ENCODE data around the gene PLCB3.

The PLCB3 gene

DNA sequence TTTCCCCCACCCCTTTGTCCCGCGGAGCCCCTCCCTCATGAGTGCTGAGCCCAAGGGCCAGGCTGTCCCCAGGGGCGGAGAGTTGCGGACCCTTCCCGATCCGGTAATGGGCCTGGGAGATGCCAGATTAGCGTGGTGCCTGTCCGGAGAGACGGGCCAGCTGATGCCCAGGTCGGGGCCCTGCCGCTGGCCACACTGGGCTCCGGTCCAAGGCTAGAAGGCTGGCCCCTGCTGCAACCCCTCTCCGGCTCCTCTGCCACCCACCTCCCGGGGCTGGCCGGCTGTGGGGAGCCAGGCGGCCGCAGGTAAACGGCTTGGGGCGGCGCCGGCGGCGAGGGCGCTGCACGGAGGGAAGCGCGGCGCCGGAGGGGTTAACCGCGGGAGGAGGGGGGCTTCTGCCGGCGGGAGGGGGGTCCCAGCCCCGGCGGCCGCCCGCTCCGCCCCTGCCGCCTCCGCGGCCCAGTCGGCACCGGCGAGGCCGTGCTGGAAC, 40.0 kb downstream of the PLCB3 start, which contains the start of gene KCNK4:
TSS of gene KCNK4 (plus strand) at position 41 of the 490 bp plus-strand sequence. CDS start 1,717 bp downstream, outside the sequence.
- TF ChIP-seq, protein P1, sequence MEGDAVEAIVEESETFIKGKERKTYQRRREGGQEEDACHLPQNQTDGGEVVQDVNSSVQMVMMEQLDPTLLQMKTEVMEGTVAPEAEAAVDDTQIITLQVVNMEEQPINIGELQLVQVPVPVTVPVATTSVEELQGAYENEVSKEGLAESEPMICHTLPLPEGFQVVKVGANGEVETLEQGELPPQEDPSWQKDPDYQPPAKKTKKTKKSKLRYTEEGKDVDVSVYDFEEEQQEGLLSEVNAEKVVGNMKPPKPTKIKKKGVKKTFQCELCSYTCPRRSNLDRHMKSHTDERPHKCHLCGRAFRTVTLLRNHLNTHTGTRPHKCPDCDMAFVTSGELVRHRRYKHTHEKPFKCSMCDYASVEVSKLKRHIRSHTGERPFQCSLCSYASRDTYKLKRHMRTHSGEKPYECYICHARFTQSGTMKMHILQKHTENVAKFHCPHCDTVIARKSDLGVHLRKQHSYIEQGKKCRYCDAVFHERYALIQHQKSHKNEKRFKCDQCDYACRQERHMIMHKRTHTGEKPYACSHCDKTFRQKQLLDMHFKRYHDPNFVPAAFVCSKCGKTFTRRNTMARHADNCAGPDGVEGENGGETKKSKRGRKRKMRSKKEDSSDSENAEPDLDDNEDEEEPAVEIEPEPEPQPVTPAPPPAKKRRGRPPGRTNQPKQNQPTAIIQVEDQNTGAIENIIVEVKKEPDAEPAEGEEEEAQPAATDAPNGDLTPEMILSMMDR (IDR thresholded peaks at IDR 0.05; ENCODE audit: insufficient read depth, low read depth, low read length, missing control alignments), result no peak
- H3K4me3 ChIP-seq (ENCODE audit: low read length), result no peak within 1 kb of the TSS
- no peak for DNase-seq (ENCODE audit: low read depth)

DNA sequence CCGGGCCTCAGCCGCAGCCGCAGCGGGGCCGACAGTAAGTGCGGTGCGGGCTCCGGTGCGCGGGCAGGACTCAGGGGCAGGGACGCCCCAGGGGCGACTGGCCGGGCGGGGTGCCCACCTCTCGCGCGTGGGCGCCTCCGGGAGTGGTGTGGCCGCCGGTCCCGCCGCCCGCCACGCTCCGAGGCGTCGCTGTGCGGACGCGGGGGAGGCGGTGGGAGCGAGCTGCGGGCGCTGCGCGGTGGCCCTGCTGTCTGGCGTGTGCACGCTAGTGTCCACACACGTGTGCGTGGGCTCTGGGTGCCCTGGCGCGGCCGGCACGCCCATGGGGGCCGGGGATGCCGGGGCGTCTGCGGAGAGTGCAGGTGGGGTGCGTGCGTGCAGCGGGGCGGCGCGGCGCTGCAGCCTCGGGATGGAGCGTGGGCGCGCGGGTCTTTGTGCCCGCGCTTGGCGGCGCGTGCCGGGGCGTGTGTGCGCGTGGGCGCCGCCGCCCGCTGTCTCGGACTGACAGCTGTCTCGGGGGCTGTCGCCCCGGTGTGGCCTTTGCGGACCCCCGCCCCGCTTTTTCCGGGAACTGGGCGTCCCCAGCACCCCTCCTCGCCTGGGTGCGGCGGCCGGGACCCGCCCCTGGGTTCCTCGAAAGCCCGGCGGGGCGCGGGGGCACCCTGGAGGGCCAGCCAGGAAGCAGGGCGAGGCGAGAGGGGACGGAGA, 40.6 kb downstream of the PLCB3 start:
- H3K4me3 ChIP-seq (ENCODE audit: low read length), result peak overlapping the region; percentile 3
- TF ChIP-seq, protein P1 (IDR thresholded peaks at IDR 0.05; ENCODE audit: insufficient read depth, low read depth, low read length, missing control alignments), result no peak
- no peak for DNase-seq (ENCODE audit: low read depth)

DNA sequence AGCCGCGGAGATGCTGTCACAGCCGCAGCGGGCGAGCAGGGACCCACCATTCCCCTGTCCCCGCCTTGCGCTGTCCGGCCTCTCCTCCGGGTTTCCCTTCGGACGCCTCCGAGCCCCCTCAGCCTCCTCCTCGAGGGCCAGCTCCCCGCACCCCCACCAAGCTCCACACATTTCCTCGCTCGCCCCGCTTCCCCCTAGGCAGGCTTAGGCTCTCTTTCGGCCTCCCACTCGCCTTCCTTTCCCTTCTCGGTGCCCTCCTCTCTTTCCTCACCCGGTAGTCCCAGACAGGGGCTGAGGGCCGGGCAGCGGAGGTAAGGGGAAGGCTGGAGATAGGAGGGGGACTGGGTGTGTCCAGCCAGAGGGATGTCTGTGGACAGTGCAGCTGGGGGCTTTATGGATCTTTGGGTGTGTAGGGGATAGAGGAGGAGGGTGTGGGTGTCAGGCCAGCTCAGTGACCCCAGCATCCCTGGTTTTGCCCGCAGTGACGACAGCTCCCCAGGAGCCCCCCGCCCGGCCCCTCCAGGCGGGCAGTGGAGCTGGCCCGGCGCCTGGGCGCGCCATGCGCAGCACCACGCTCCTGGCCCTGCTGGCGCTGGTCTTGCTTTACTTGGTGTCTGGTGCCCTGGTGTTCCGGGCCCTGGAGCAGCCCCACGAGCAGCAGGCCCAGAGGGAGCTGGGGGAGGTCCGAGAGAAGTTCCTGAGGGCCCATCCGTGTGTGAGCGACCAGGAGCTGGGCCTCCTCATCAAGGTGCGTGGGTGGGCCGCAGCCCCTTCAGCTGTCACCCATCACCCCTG, 41.3 kb downstream of the PLCB3 start:
- TF ChIP-seq, protein P1 (IDR thresholded peaks at IDR 0.05; ENCODE audit: insufficient read depth, low read depth, low read length, missing control alignments), result no peak
- no peak for DNase-seq (ENCODE audit: low read depth)
- H3K4me3 ChIP-seq (ENCODE audit: low read length), result peak overlapping the region; percentile 3

DNA sequence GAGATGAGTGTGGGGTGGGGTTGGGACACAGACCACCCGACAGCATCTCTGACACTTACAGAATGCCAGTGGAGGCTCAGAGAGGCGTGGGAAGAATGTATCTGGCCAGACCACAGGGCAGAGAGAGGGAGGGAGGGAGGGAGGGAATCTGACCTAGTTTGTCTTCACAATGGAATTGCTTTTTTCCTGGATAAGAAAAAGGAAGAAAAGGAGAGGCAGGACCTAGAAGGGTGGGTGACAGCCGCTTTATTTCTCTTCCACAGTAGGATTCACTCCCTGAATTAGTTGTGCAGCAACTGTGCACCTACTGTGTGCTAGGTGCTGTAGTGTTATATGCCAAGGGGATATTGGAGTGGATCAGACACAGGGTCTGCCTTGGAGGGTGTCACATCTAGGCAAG, 43.4 kb downstream of the PLCB3 start:
- no peak overlapping the region for H3K4me3 ChIP-seq (ENCODE audit: low read length)
- TF ChIP-seq, protein P1 (IDR thresholded peaks at IDR 0.05; ENCODE audit: insufficient read depth, low read depth, low read length, missing control alignments), result no peak
- no peak for DNase-seq (ENCODE audit: low read depth)

DNA sequence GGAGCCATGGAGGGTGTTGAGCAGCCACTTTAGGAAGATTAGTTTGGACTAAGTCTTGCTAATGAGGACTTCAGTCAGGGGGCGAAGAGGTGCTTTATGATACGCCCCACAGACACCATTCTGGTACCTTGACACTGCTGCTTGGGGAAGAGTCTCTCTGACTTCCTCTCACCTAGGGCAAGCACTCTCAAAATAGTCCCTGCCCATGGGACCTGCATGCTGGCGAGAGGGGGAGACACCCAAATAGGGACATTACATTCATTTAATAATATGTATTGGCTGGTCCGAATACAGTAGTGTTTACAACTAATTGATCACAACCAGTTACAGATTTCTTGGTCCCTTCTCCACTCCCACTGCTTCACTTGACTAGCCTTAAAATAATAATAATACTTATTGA, 44.4 kb downstream of the PLCB3 start:
- no peak overlapping the region for H3K4me3 ChIP-seq (ENCODE audit: low read length)
- TF ChIP-seq, protein P1 (IDR thresholded peaks at IDR 0.05; ENCODE audit: insufficient read depth, low read depth, low read length, missing control alignments), result no peak
- no peak for DNase-seq (ENCODE audit: low read depth)

DNA sequence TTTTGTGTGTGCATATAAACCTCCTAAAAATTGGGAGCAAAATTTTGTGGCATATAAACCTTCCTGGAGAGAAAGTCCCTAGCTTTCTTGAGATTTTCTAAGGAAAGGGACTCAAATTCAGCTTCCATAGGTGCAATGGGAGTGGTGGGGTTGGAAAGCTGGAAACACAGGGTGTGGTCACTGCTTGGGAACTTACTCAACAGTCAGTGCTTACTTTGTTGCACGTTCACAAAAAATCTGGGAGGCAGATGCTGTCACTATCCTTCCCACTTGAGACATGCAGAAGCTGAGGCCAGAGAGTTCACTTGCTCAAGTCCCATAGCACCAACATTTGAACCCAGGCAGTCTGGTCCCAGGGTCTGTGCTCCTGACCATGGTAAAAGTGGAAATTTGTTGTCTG, 44.9 kb downstream of the PLCB3 start:
- peak; percentile 55 for DNase-seq (ENCODE audit: low read depth)
- TF ChIP-seq, protein P1 (IDR thresholded peaks at IDR 0.05; ENCODE audit: insufficient read depth, low read depth, low read length, missing control alignments), result no peak

More for the DNA sequence above, 44.9 kb downstream of the PLCB3 start:
- no peak overlapping the region for H3K4me3 ChIP-seq (ENCODE audit: low read length)

Measured in epithelial cell of esophagus (primary cell).